H1 (cell line): ENCODE results near the gene NUAK1. TPM values are rescaled to one million over a fixed set of nuclear protein-coding genes. Genes with fewer than 3 reads are reported as not detected.

Experiments used
- ASH2L ChIP-seq: fragments of 200-600, 300-600 bp; sonication (generic); IDR thresholded peaks from one replicate; pipeline ENCODE4 v1.7.1; 2017; ENCODE audit warnings: low read length
- polyA plus RNA-seq, 7 experiments: library from polyadenylated mRNA; depleted of rRNA in 3 of 7; stranded (reverse) in 5 of 7; unstranded in 2 of 7; fragments of >200 nt in 5 of 7; fragments of 200-250 nt in 2 of 7; gene quantifications; 1 replicate in 5 of 7; 2 replicates in 1 of 7; 4 replicates in 1 of 7; pipeline versions ENCODE4 v1.2.1 to v1.2.3, GENCODE V29; 2011 to 2013; ENCODE audit warnings: missing spikeins in 2 of 7, mixed read lengths in 2 of 7
- total RNA-seq: library from RNA; stranded (reverse); fragmentation: NEBNext Ultra II Directional; extraction: Animal tissue kit (Norgen Biotek cat#: 25700); gene quantifications from 2 replicates; pipeline ENCODE4 v1.2.1, GENCODE V29; 2021
- TF ChIP-seq, protein P1 (sequence below): IDR thresholded peaks from 2 replicates; pipeline ENCODE4 v1.6.1; 2012; ENCODE audit warnings: inconsistent platforms

The NUAK1 gene
- total and polyA plus RNA-seq, 2 of the 8 experiments (the other 6 are each of a cell fraction or from before 2014, with no cell fraction given) = 6.7 to 18.2 TPM

DNA sequence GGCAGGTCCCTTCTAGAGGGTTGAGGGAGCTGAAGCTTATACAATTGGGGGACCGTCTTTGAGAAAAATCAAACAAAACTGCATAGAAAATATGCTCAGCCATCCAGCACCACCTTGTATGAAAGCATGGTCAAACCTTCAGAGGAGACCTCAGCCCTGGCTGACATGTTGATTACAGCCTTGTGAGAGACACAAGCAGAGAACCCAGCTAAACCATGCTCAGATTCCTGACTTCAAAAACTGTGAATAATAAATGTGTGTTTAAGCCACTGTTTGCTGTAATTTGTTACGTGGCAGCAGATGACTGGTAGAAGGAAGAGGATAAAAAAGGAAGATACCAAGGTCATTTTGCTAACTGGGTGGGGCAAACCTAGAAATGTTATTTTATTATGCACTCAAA lies 115.7 kb downstream of the NUAK1 start (continued):
- TF ChIP-seq, protein P1, sequence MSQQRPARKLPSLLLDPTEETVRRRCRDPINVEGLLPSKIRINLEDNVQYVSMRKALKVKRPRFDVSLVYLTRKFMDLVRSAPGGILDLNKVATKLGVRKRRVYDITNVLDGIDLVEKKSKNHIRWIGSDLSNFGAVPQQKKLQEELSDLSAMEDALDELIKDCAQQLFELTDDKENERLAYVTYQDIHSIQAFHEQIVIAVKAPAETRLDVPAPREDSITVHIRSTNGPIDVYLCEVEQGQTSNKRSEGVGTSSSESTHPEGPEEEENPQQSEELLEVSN = no peak
- TF ChIP-seq ASH2L = no peak
